Measurements from ENCODE around the gene LRRK2. TPM values are rescaled to one million over a fixed set of nuclear protein-coding genes. Genes with fewer than 3 reads are reported as not detected.

LRRK2 gene
- total RNA-seq: 5.1 and 12.3 TPM in 2 replicates

GRCh38 chr12:40224439-40225291, at the start of gene LRRK2:
Gene LRRK2, plus strand, starts transcription at chr12:40224997. Its CDS starts 135 bp downstream, at chr12:40225132.

Other genes with a start within 250 kb of the LRRK2 start
- gene SLC2A13, start 118.9 kb upstream of the LRRK2 start, total RNA-seq: 23.6 and 41.8 TPM in 2 replicates

Measured in smooth muscle cell of the pulmonary artery (primary cell).